Measurements from ENCODE around the gene ZNF765.
"Not testable (repeated sequence)": the region's sequence is repeated elsewhere in the genome, so short reads cannot be mapped to it uniquely, and the experiment has no call there.

The ZNF765 gene

GRCh38 chr19:53388168-53388567 is 6.8 kb upstream of the ZNF765 start:
- no peak overlapping the region for H3K4me3 ChIP-seq (ENCODE audit: low read depth, low read length)
- no peak overlapping the region for H3K27ac ChIP-seq
- no peaks in the 10 kb centered on the region for H3K27me3 ChIP-seq (ENCODE audit: control insufficient read depth, insufficient read depth, low read length)
- H3K9me3 ChIP-seq (ENCODE audit: control insufficient read depth, low read length), result no peaks in the 10 kb centered on the region
- peaks cover 2% of the 10 kb centered on the region for H3K79me2 ChIP-seq
- H2AFZ ChIP-seq, result no peak overlapping the region
- H3K4me1 ChIP-seq, result no peaks in the 10 kb centered on the region
- TF ChIP-seq CTCF (IDR thresholded peaks at IDR 0.05), result no peak
- H3K4me2 ChIP-seq (ENCODE audit: low read length), result no peak overlapping the region
- no peaks in the 10 kb centered on the region for H3K36me3 ChIP-seq (ENCODE audit: control insufficient read depth, insufficient read depth, low read length)
- no peak overlapping the region for H3K9ac ChIP-seq

- H2AFZ ChIP-seq, result no peak overlapping the region
- H3K36me3 ChIP-seq (ENCODE audit: control insufficient read depth, insufficient read depth, low read length), result no peaks in the 10 kb centered on the region
- H3K9me3 ChIP-seq (ENCODE audit: control insufficient read depth, low read length), result no peaks in the 10 kb centered on the region
- no peak overlapping the region for H3K4me2 ChIP-seq (ENCODE audit: low read length)
- no peak for TF ChIP-seq CTCF (IDR thresholded peaks at IDR 0.05)
- no peaks in the 10 kb centered on the region for H3K27me3 ChIP-seq (ENCODE audit: control insufficient read depth, insufficient read depth, low read length)
- H3K27ac ChIP-seq, result no peak overlapping the region
- H3K4me3 ChIP-seq (ENCODE audit: low read depth, low read length), result no peak overlapping the region
- H3K79me2 ChIP-seq, result peaks cover 2% of the 10 kb centered on the region
- H3K4me1 ChIP-seq, result peaks cover 1% of the 10 kb centered on the region
- H3K9ac ChIP-seq, result no peak overlapping the region
Observed at GRCh38 chr19:53388904-53389303, 6.0 kb upstream of the ZNF765 start.

- H3K4me2 ChIP-seq (ENCODE audit: low read length), result no peak overlapping the region
- H3K9ac ChIP-seq, result no peak overlapping the region
- no peaks in the 10 kb centered on the region for H3K9me3 ChIP-seq (ENCODE audit: control insufficient read depth, low read length)
- no peak overlapping the region for H3K27ac ChIP-seq
- no peak for TF ChIP-seq CTCF (IDR thresholded peaks at IDR 0.05)
- no peaks in the 10 kb centered on the region for H3K36me3 ChIP-seq (ENCODE audit: control insufficient read depth, insufficient read depth, low read length)
- H3K27me3 ChIP-seq (ENCODE audit: control insufficient read depth, insufficient read depth, low read length), result no peaks in the 10 kb centered on the region
- H2AFZ ChIP-seq, result no peak overlapping the region
- no peak overlapping the region for H3K4me3 ChIP-seq (ENCODE audit: low read depth, low read length)
- peaks cover 2% of the 10 kb centered on the region for H3K79me2 ChIP-seq
- peaks cover 4% of the 10 kb centered on the region for H3K4me1 ChIP-seq
Observed at GRCh38 chr19:53389571-53389970, 5.4 kb upstream of the ZNF765 start.

GRCh38 chr19:53389978-53390377 is 5.0 kb upstream of the ZNF765 start:
- Histone ChIP-seq H3K4me2 (ENCODE audit: low read length) (no peak overlapping the region), H3K27me3 (ENCODE audit: control insufficient read depth, insufficient read depth, low read length) (no peaks in the 10 kb centered on the region), H3K4me1 (peaks cover 4% of the 10 kb centered on the region), H3K79me2 (peaks cover 2% of the 10 kb centered on the region), H3K27ac (no peak overlapping the region), H3K9me3 (ENCODE audit: control insufficient read depth, low read length) (no peaks in the 10 kb centered on the region), H3K9ac (no peak overlapping the region), H3K36me3 (ENCODE audit: control insufficient read depth, insufficient read depth, low read length) (no peaks in the 10 kb centered on the region), H3K4me3 (ENCODE audit: low read depth, low read length) (no peak overlapping the region), H2AFZ (no peak overlapping the region)
- no peak for TF ChIP-seq CTCF (IDR thresholded peaks at IDR 0.05)

- H3K9ac ChIP-seq, result no peak overlapping the region
- H3K79me2 ChIP-seq, result peaks cover 2% of the 10 kb centered on the region
- peak overlapping the region; percentile 92 for H3K27ac ChIP-seq
- peak overlapping the region; percentile 65 for H3K4me2 ChIP-seq (ENCODE audit: low read length)
- no peaks in the 10 kb centered on the region for H3K9me3 ChIP-seq (ENCODE audit: control insufficient read depth, low read length)
- H3K27me3 ChIP-seq (ENCODE audit: control insufficient read depth, insufficient read depth, low read length), result no peaks in the 10 kb centered on the region
- TF ChIP-seq CTCF (IDR thresholded peaks at IDR 0.05), result no peak
- H3K4me3 ChIP-seq (ENCODE audit: low read depth, low read length), result peak overlapping the region; percentile 97
- H3K4me1 ChIP-seq, result peaks cover 12% of the 10 kb centered on the region
- no peaks in the 10 kb centered on the region for H3K36me3 ChIP-seq (ENCODE audit: control insufficient read depth, insufficient read depth, low read length)
- H2AFZ ChIP-seq, result peak overlapping the region; percentile 86
Observed at GRCh38 chr19:53394522-53394973, 401 bp upstream of the ZNF765 start.

GRCh38 chr19:53395840-53396524 is 1.0 kb downstream of the ZNF765 start:
- not testable (repeated sequence) for H3K9me3 ChIP-seq (ENCODE audit: control insufficient read depth, low read length); H3K27me3 ChIP-seq (ENCODE audit: control insufficient read depth, insufficient read depth, low read length); H3K36me3 ChIP-seq (ENCODE audit: control insufficient read depth, insufficient read depth, low read length); H3K79me2 ChIP-seq; H3K9ac ChIP-seq
- H3K4me1 ChIP-seq, result peaks cover 12% of the 10 kb centered on the region
- H2AFZ ChIP-seq, result peak overlapping the region; percentile 86
- peak overlapping the region; percentile 92 for H3K27ac ChIP-seq
- peak overlapping the region; percentile 97 for H3K4me3 ChIP-seq (ENCODE audit: low read depth, low read length)
- H3K4me2 ChIP-seq (ENCODE audit: low read length), result peak overlapping the region; percentile 74
